HG02943 (cell line): ENCODE measurements around the gene RPAP3.

Source experiments
- ATAC-seq: cut with Tn5 transposase; IDR thresholded peaks from one replicate; pipeline ENCODE4 v1.9.1; 2021; ENCODE audit warnings: mild to moderate bottlenecking, low read depth, moderate library complexity; ENCODE audit not compliant: unreplicated experiment

Gene RPAP3

GRCh38 chr12:47612953-47613352, 92.9 kb downstream of the RPAP3 start:
- ATAC-seq, result no peak

- ATAC-seq, result no peak
Measured at GRCh38 chr12:47611906-47612305, 93.9 kb downstream of the RPAP3 start.
